Astrocyte (in vitro differentiated cells and primary cell): Measurements from ENCODE around the gene SHISA9. TPM values are rescaled to one million over a fixed set of nuclear protein-coding genes. Genes with fewer than 3 reads are reported as not detected.

Experiments used
- DNase-seq: peaks from one replicate; pipeline ENCODE4 v3.0.0-alpha.2; 2010; ENCODE audit warnings: low read depth
- FAIRE-seq: peaks from 2 replicates; lab custom pipeline; 2011; peaks lifted over from hg19 to GRCh38; lab: Jason Lieb, UNC
- H2AFZ ChIP-seq: 2 replicates; pipeline ENCODE4 v1.6.0; 2012; ENCODE audit warnings: low read depth, low read length, inconsistent platforms
- H3K27ac ChIP-seq: 2 replicates; pipeline ENCODE4 v1.5.1; 2011; ENCODE audit warnings: low read depth, low read length, inconsistent platforms
- H3K27me3 ChIP-seq: 2 replicates; pipeline ENCODE4 v1.6.0; 2011; ENCODE audit warnings: low read length, inconsistent platforms; ENCODE audit not compliant: insufficient read depth
- H3K36me3 ChIP-seq: 2 replicates; pipeline ENCODE4 v1.5.1; 2011; ENCODE audit warnings: low read length, inconsistent platforms; ENCODE audit not compliant: insufficient read depth
- H3K4me1 ChIP-seq: 2 replicates; pipeline ENCODE4 v1.5.1; 2011; ENCODE audit warnings: low read length, inconsistent platforms; ENCODE audit not compliant: insufficient read depth
- H3K4me2 ChIP-seq: 2 replicates; pipeline ENCODE4 v1.6.0; 2012; ENCODE audit warnings: low read length, inconsistent platforms
- H3K4me3 ChIP-seq: 2 replicates; pipeline ENCODE4 v1.5.1; 2011; ENCODE audit warnings: low read depth, mild to moderate bottlenecking, low read length, inconsistent platforms; ENCODE audit not compliant: insufficient read depth
- H3K79me2 ChIP-seq: 2 replicates; pipeline ENCODE4 v1.6.0; 2012; ENCODE audit warnings: mild to moderate bottlenecking, low read length, inconsistent platforms; ENCODE audit not compliant: insufficient read depth
- H3K9ac ChIP-seq: 2 replicates; pipeline ENCODE4 v1.6.0; 2012; ENCODE audit warnings: mild to moderate bottlenecking, low read length, inconsistent platforms
- H3K9me3 ChIP-seq: 2 replicates; pipeline ENCODE4 v1.5.1; 2012; ENCODE audit warnings: low read depth, mild to moderate bottlenecking, low read length, inconsistent platforms; ENCODE audit not compliant: insufficient read depth
- H4K20me1 ChIP-seq: 2 replicates; pipeline ENCODE4 v1.6.0; 2012; ENCODE audit warnings: low read length, inconsistent platforms; ENCODE audit not compliant: insufficient read depth
- H3K27ac Mint-ChIP-seq: one replicate; pipeline ENCODE4 v1.8.0; 2021; ENCODE audit warnings: mild to moderate bottlenecking, mixed read lengths; ENCODE audit not compliant: unreplicated experiment
- H3K27me3 Mint-ChIP-seq: one replicate; pipeline ENCODE4 v1.8.0; 2021; ENCODE audit warnings: low read depth, mixed read lengths; ENCODE audit not compliant: unreplicated experiment
- H3K36me3 Mint-ChIP-seq: one replicate; pipeline ENCODE4 v1.8.0; 2021; ENCODE audit warnings: low read depth, mixed read lengths; ENCODE audit not compliant: unreplicated experiment
- H3K4me1 Mint-ChIP-seq: one replicate; pipeline ENCODE4 v1.8.0; 2021; ENCODE audit warnings: low read depth, mixed read lengths; ENCODE audit not compliant: unreplicated experiment
- H3K4me3 Mint-ChIP-seq: one replicate; pipeline ENCODE4 v1.8.0; 2021; ENCODE audit warnings: mild to moderate bottlenecking, moderate library complexity, mixed read lengths; ENCODE audit not compliant: unreplicated experiment
- H3K9me3 Mint-ChIP-seq: one replicate; pipeline ENCODE4 v1.8.0; 2021; ENCODE audit warnings: mild to moderate bottlenecking, mixed read lengths; ENCODE audit not compliant: unreplicated experiment
- EZH2 ChIP-seq: IDR thresholded peaks from 2 replicates; pipeline ENCODE4 v1.6.1; 2012; ENCODE audit warnings: mild to moderate bottlenecking, low read length, inconsistent platforms; ENCODE audit not compliant: insufficient read depth
- total RNA-seq: library from RNA; stranded (reverse); gene quantifications from 2 replicates; pipeline ENCODE4 v1.2.1, GENCODE V29; 2021
- TF ChIP-seq, protein P1 (sequence below): IDR thresholded peaks from 2 replicates; pipeline ENCODE4 v1.5.1; 2011; ENCODE audit warnings: low read depth, mild to moderate bottlenecking, inconsistent platforms, low read length, moderate library complexity; ENCODE audit not compliant: insufficient read depth

Gene SHISA9
- total RNA-seq, 1 donor from 2014 or later, result 73.0 TPM

DNA sequence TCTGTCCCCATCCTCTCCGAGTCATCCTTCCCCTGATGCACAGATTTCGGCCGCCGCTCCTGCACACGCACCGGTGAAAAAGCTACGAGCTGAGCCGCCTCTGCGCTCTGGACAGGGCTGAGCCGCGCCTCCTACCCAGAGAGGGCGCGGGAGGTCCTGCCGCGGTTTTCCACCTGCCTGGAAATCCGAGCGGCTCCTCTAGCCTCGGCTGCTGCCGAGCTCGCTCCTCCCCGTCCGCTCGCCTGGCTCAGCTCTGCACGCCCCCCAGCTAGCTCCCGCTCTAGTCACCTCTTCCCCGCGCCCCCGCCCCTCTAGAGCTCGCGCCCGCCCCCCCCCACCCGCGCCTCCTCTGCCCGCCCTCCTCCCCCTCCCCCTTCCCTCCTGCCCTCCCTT, 198 bp upstream of the SHISA9 start:
- H3K4me3 Mint-ChIP-seq, result peak overlapping the region; percentile 81
- Histone ChIP-seq H3K4me2 (peak overlapping the region; percentile 26), H4K20me1 (no peaks in the 10 kb centered on the region), H3K27ac (no peak overlapping the region), H3K27me3 (peaks cover 52% of the 10 kb centered on the region), H3K4me1 (peaks cover 4% of the 10 kb centered on the region), H3K4me3 (no peak overlapping the region), H3K9ac (no peak overlapping the region), H3K36me3 (no peaks in the 10 kb centered on the region), H3K79me2 (no peaks in the 10 kb centered on the region), H2AFZ (no peak overlapping the region), H3K9me3 (no peaks in the 10 kb centered on the region)
- DNase-seq, result no peak
- TF ChIP-seq EZH2, result peak; percentile 28
- TF ChIP-seq, protein P1, sequence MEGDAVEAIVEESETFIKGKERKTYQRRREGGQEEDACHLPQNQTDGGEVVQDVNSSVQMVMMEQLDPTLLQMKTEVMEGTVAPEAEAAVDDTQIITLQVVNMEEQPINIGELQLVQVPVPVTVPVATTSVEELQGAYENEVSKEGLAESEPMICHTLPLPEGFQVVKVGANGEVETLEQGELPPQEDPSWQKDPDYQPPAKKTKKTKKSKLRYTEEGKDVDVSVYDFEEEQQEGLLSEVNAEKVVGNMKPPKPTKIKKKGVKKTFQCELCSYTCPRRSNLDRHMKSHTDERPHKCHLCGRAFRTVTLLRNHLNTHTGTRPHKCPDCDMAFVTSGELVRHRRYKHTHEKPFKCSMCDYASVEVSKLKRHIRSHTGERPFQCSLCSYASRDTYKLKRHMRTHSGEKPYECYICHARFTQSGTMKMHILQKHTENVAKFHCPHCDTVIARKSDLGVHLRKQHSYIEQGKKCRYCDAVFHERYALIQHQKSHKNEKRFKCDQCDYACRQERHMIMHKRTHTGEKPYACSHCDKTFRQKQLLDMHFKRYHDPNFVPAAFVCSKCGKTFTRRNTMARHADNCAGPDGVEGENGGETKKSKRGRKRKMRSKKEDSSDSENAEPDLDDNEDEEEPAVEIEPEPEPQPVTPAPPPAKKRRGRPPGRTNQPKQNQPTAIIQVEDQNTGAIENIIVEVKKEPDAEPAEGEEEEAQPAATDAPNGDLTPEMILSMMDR, result no peak
- H3K4me1 Mint-ChIP-seq, result peaks cover 18% of the 10 kb centered on the region
- H3K27me3 Mint-ChIP-seq, result no peaks in the 10 kb centered on the region
- no peaks in the 10 kb centered on the region for H3K36me3 Mint-ChIP-seq
- H3K9me3 Mint-ChIP-seq, result no peaks in the 10 kb centered on the region
- FAIRE-seq, result no peak
- H3K27ac Mint-ChIP-seq, result no peak overlapping the region

GRCh38 chr16:12902511-12903372, 1.3 kb downstream of the SHISA9 start:
- Histone ChIP-seq H3K79me2 (no peaks in the 10 kb centered on the region), H3K4me1 (peaks cover 4% of the 10 kb centered on the region), H3K27ac (no peak overlapping the region), H3K4me2 (peak overlapping the region; percentile 69), H4K20me1 (no peaks in the 10 kb centered on the region), H3K4me3 (peak overlapping the region; percentile 23), H3K36me3 (no peaks in the 10 kb centered on the region), H3K27me3 (peaks cover 52% of the 10 kb centered on the region), H2AFZ (peak overlapping the region; percentile 41), H3K9ac (no peak overlapping the region), H3K9me3 (no peaks in the 10 kb centered on the region)
- peak; percentile 78 for TF ChIP-seq EZH2
- TF ChIP-seq, protein P1, result no peak
- H3K4me3 Mint-ChIP-seq, result peak overlapping the region; percentile 96
- FAIRE-seq (no peak), DNase-seq (no peak)
- no peaks in the 10 kb centered on the region for H3K9me3 Mint-ChIP-seq
- peaks cover under 1% of the 10 kb centered on the region for H3K36me3 Mint-ChIP-seq
- peaks cover 20% of the 10 kb centered on the region for H3K4me1 Mint-ChIP-seq
- H3K27ac Mint-ChIP-seq, result peak overlapping the region; percentile 41
- no peaks in the 10 kb centered on the region for H3K27me3 Mint-ChIP-seq
